MG63 (cell line): ENCODE data around the gene C16orf87. TPM values are rescaled to one million over a fixed set of nuclear protein-coding genes. Genes with fewer than 3 reads are reported as not detected.
A peak's percentile ranks its signal among the peaks of the same experiment; 100 is the strongest.
"Not testable (repeated sequence)": the region's sequence is repeated elsewhere in the genome, so short reads cannot be mapped to it uniquely, and the experiment has no call there.

Experiments
- DNase-seq: peaks from one replicate; pipeline ENCODE4 v3.0.0-alpha.2; 2020
- H3K27me3 ChIP-seq: fragments of 250-450 bp; sonication (Bioruptor Pico); 2 replicates; pipeline ENCODE4 v1.5.1; 2020; ENCODE audit warnings: mild to moderate bottlenecking, moderate library complexity
- H3K36me3 ChIP-seq: fragments of 250-450 bp; sonication (Bioruptor Pico); 2 replicates; pipeline ENCODE4 v1.5.1; 2020; ENCODE audit warnings: mild to moderate bottlenecking, moderate library complexity
- H3K4me3 ChIP-seq: fragments of 250-450 bp; sonication (Bioruptor Pico); 2 replicates; pipeline ENCODE4 v1.5.1; 2020; ENCODE audit warnings: mild to moderate bottlenecking, moderate library complexity
- H3K9me3 ChIP-seq: fragments of 250-450 bp; sonication (Bioruptor Pico); 2 replicates; pipeline ENCODE4 v1.5.1; 2020; ENCODE audit warnings: mild to moderate bottlenecking, moderate library complexity
- total RNA-seq: library from RNA; depleted of rRNA; stranded (reverse); fragments of >200 nt; shearing (Covaris generic); gene quantifications from 2 replicates; pipeline ENCODE4 v1.2.3, GENCODE V29; 2014; ENCODE audit warnings: low replicate concordance

C16orf87 gene
- total RNA-seq, 1 experiment from 2014 or later = 13.6 TPM

DNA sequence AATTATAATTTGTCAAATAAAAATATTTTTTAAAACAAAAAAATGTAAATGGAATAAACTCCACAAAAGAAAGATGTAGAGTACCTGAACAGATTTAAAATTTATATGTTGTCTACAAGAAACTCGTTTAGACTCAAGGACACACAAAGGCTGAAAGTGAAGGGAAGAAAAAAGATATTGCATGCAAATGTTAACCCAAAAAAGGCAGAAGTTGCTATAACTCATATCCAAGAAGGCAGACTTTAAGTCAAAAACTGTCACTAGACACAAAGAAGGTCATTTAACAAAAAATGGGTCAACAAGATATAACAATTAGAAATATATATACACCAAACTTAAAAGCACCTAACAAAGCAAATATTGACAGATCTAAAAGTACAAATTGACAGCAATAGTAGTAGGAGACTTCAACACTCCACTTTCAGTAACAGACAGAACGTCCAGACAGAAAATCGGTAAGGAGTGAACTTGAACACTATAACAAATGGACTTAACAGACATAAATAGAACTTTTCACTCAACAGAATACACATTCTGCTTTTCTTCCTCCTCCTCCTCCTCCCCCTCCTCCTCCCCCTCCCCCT, 42.0 kb downstream of the C16orf87 start:
- no peak overlapping the region for H3K4me3 ChIP-seq
- no peaks in the 10 kb centered on the region for H3K36me3 ChIP-seq
- peaks cover 6% of the 10 kb centered on the region for H3K9me3 ChIP-seq
- no peaks in the 10 kb centered on the region for H3K27me3 ChIP-seq
- no peak for DNase-seq

DNA sequence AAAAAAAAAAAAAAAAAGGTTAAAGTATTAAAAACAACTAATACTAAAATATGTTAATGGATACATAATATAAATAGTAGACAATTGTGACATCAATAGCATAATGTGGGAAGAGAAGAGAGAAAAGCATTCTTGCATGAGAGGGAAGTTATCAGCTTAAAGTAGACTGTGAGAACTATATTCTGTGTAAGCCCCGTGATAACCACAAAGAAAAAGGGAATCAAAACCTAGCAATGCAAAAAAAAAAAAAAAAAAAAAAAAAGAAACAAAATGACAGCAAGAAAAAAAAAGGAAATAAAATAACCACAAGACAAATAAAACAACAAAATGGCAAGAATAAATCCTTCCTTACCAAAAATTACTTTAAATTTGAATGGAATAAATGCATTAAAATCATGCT, 43.1 kb downstream of the C16orf87 start:
- Histone ChIP-seq H3K9me3 (peaks cover 3% of the 10 kb centered on the region; the same call in 1 of the 2 replicates), H3K27me3 (no peaks in the 10 kb centered on the region), H3K36me3 (no peaks in the 10 kb centered on the region), H3K4me3 (no peak overlapping the region)
- no peak for DNase-seq

DNA sequence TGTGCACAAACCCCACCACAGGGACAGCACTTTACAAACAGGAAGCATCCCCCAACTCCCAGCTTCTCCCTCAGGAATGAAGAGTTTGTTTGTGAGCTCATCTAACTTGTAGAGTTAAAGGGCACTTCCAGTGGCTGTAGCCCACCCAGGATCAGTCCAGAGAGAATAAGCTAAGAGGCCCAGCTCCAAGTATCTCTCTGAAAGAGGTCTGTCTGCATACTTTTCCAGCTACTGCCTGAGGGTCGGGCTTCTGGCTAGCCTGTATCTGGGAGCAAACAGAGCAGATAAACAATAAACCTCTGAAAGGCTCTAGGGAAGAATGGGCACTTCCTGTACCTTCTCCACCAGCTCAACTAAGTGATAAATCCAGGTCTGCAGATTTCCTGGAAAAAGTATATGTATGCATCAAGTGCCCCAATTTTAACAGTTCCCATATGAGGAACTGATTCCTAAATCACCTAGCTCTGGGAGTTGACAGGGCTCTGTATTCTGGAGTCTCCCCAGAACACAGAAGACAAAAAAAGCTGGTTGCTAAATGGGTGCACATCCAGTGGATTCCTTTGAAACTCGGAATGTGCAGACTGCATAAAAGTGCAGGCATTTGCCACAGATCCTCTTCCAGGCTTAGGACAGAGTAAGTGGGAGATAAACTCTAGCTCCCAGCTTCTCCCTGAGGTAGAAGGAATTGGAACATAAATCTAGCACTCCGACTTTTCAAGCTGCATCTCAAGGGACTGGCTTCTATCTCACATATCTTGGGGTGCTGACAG, 45.7 kb downstream of the C16orf87 start:
- Histone ChIP-seq H3K36me3 (no peaks in the 10 kb centered on the region), H3K4me3 (no peak overlapping the region), H3K9me3 (peaks cover 3% of the 10 kb centered on the region; the same call in 1 of the 2 replicates), H3K27me3 (no peaks in the 10 kb centered on the region)
- DNase-seq = no peak

DNA sequence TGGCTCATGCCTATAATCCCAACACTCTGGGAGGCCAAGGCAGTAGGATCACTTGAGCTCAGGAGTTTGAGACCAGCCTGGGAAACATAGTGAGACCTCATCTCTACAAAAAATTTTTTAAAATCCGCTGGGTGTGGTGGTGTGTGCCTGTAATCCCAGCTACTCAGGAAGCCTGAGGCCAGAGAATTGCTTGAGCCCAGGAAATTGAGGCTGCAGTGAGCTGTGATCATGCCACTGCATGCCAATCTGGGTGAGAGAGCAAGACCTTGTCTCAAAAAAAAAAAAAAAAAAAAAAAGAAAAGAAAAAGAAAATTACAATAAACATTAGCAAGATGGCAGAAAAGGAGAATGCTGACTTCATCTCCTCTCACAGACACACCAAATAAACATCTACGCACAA, 46.4 kb downstream of the C16orf87 start:
- H3K9me3 ChIP-seq, H3K36me3 ChIP-seq, H3K4me3 ChIP-seq, H3K27me3 ChIP-seq, DNase-seq: not testable (repeated sequence)

DNA sequence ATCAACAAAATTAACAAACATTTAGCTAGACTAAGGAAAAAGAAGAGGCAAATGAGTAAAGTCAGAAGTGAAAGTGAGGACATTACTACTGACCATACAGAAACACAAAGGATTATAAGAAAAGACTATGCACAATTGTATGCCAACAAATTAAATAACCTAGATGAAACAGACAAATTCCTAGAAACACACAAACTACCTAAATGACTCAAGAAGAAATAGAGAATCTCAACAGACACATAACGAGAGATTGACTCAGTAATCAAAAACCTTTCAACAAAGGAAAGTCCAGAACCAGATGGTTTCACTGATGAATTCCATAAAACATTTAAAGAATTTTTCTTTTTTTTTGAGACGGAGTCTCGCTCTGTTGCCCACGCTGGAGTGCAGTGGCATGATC, 47.2 kb downstream of the C16orf87 start:
- H3K36me3 ChIP-seq = no peaks in the 10 kb centered on the region
- no peak for DNase-seq
- peaks cover 1% of the 10 kb centered on the region; the same call in 1 of the 2 replicates for H3K9me3 ChIP-seq
- H3K4me3 ChIP-seq = no peak overlapping the region
- no peaks in the 10 kb centered on the region for H3K27me3 ChIP-seq

DNA sequence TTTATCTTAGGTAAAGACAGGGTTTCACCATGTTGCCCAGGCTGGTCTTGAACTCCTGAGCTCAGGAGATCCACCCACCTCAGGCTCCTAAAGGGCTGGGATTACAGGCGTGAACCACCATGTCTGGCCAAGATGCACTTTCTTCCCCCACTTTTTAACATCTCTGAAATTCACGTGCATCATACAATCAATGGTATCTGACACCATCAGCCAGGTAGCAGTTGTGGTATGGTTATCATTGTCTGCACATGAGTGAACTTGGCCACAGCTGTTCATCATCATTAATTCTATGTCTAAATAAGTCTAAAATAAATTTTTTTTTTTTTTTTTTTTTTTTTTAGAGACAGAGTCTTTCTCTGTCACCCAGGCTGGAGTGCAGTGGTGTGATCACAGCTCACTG, 48.7 kb downstream of the C16orf87 start:
- no peaks in the 10 kb centered on the region for H3K27me3 ChIP-seq
- no peak overlapping the region for H3K4me3 ChIP-seq
- H3K36me3 ChIP-seq = no peaks in the 10 kb centered on the region
- H3K9me3 ChIP-seq = no peaks in the 10 kb centered on the region
- DNase-seq = no peak

DNA sequence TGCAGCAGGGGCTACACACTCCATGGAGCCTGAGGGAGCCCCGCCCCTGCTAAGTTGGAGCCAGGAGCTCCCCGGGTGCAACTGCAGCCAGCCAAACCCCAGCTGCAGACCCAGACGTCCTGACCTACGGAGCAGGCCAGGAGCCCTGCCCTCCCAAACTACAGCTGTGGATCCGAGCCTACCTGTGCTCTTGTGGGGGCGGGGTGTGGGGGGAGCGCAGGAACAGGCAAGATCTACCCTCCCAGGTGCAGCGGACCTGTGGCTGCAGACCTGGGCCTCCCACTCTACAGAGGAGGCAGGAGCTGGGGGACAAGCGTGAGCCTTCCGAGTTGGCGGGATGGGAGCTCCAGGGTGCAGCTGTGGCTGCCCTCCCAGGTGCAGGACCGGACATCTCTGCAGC, 53.2 kb downstream of the C16orf87 start:
- H3K36me3 ChIP-seq = no peaks in the 10 kb centered on the region
- no peak overlapping the region for H3K4me3 ChIP-seq
- DNase-seq = no peak
- H3K9me3 ChIP-seq = no peaks in the 10 kb centered on the region
- H3K27me3 ChIP-seq = no peaks in the 10 kb centered on the region

DNA sequence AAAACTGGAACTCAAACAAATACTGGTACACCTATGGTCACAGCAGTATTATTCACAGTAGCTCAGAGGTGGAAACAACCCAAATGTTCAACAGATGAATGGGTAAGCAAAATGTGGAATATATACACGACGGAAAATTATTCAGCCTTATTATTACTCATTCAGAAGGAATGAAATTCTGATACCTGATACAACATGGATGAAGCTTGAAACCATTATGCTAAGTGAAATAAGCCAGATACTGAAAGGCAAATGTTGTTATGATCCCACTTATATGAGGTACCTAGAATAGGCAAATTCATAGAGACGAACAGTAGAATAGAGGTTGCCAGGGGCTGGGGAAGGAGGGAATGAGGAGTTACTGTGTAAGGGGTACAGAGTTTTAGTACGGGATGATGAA, 55.8 kb downstream of the C16orf87 start:
- DNase-seq = no peak
- Histone ChIP-seq H3K4me3 (no peak overlapping the region), H3K27me3 (no peaks in the 10 kb centered on the region), H3K36me3 (no peaks in the 10 kb centered on the region), H3K9me3 (no peaks in the 10 kb centered on the region)

DNA sequence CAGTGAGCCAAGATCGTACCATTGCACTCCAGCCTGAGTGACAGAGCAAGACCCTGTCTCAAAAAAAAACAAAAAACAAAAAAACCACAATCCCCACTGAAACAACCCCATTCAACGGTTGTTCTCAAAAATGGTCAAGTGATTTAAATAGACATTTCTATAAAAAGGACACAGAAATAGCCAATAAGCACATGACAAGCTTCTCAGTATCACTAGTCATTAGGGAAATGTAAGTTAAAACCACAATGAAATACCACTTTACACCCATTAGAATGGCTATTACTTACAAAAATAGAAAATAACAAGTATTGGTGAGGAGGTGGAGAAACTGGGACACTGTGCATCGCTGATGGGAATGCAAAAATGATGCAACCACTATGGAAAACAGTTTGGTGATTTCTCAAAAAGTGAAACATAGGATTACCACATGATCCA, 56.2 kb downstream of the C16orf87 start:
- Histone ChIP-seq H3K27me3 (no peaks in the 10 kb centered on the region), H3K9me3 (no peaks in the 10 kb centered on the region), H3K4me3 (no peak overlapping the region), H3K36me3 (no peaks in the 10 kb centered on the region)
- DNase-seq = no peak

DNA sequence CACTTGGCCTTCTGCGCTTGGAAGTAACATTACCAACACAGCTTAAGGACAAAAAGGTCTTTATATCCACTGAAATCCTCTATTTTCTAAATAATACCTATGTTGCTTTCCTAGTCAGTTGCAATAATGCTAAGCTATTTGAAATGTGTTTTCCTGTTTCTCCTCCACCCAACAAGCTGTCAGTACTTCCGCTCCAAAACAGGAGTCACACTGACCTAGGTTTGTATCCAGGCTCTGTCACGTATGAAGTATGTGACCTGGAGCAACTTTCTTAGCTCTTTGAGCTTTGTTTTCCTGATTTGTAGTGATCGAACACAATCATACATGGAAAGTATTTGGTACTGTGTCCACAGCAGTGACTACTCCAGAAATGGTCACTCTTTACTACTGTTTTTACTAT, 58.5 kb downstream of the C16orf87 start:
- Histone ChIP-seq H3K36me3 (no peaks in the 10 kb centered on the region), H3K9me3 (no peaks in the 10 kb centered on the region), H3K4me3 (no peak overlapping the region), H3K27me3 (no peaks in the 10 kb centered on the region)
- DNase-seq = no peak

DNA sequence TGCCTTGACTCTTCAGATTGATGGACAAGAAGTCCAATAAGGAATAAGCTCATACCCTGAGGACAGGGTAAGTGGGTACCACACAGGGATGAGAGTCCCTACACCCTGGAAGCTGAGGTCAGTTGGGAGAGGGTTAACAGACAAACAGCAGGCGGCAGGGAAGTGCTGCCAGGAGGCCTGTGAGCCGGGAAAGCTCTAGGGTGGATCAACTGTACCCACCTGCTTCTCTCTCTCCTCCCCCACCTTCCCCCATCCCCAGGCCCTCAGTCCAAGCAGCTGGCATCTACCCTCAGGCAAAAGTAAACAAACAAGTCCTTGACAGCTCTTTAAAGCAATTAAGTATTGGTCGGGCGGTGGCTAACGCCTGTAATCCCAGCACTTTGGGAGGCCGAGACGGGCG, 62.2 kb downstream of the C16orf87 start:
- no peak for DNase-seq
- no peak overlapping the region for H3K4me3 ChIP-seq
- H3K27me3 ChIP-seq = no peaks in the 10 kb centered on the region
- H3K36me3 ChIP-seq = no peaks in the 10 kb centered on the region
- H3K9me3 ChIP-seq = no peaks in the 10 kb centered on the region

DNA sequence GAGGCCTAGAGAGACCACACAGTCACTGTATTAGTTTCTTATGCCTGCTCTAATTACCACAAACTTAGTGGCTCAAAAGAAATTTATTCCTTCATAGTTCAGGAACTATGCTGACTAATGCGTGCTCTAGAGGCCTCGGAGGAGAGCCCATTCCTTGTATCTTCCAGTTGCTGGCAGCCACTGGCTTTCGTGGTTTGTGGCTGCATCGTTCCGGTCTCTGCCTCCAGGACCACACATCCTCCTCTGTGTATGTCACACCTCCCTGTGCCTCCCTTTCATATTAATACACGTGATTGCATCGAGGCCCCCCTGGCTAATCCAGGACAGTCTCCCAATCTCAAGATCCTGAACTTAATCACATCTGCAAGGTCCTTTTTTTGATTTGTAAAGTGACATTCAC, 65.9 kb downstream of the C16orf87 start:
- Histone ChIP-seq H3K4me3 (no peak overlapping the region), H3K27me3 (no peaks in the 10 kb centered on the region), H3K9me3 (no peaks in the 10 kb centered on the region), H3K36me3 (no peaks in the 10 kb centered on the region)
- peak; percentile 59 for DNase-seq

DNA sequence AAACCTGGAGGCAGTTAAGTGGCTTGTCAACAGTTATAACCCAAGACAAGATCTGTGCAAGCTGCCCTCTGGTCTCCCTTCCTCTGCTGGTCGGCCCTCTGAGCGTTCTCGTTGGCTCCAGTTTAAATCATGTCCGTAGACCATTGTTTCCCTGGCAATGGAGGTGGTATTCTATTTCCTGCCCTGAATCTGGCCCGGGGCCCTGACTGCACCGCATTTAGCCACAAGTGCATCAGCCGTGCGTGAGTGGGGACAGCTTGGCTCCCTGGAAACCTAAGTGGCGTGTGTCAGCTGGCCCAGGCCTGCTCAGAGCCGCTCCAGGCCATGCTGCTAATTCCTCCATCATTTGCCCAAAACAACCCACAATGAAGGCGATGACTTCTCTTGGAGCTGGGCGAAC, 67.8 kb downstream of the C16orf87 start:
- H3K36me3 ChIP-seq = no peaks in the 10 kb centered on the region
- DNase-seq = peak; percentile 11
- H3K9me3 ChIP-seq = no peaks in the 10 kb centered on the region
- H3K4me3 ChIP-seq = no peak overlapping the region
- no peaks in the 10 kb centered on the region for H3K27me3 ChIP-seq

DNA sequence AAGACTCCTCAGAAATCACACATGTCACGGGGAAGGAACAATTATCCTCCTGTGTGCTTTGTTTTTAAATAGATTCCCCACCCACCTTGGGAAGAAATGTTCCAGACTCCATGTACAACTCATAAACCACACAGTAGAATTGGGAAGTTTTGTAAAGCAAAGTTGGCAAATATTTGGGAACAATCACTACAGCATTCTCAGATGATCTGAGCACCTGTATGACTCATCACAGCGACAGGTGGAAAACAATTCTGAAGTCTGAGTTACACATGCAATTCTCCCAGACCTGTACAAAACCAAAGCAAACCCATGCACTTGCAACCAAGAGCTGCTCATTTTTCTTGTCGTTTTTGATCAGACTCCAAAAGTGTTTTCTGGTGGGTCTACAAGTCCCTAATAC, 68.4 kb downstream of the C16orf87 start:
- DNase-seq = no peak
- H3K4me3 ChIP-seq = no peak overlapping the region
- H3K36me3 ChIP-seq = no peaks in the 10 kb centered on the region
- no peaks in the 10 kb centered on the region for H3K9me3 ChIP-seq
- no peaks in the 10 kb centered on the region for H3K27me3 ChIP-seq

DNA sequence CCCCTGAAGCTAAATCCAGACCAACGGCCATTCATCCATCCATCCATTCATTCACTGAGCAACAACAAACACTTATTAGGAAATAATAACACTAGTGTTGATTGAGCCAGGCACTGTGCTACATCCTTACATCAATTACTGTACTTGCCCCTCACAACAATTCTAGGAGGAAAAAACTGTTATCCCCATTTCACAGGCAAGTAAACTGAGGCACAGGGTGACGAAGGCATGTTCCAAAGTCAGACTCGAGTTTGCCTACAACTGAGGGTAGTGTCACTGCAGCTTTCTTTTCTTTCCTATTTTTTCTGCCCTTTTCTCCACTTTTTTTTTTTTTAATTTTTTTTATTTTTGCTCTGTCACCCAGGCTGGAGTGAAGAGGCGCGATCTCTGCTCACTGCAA, 71.7 kb downstream of the C16orf87 start:
- Histone ChIP-seq H3K4me3 (no peak overlapping the region), H3K9me3 (no peaks in the 10 kb centered on the region), H3K36me3 (no peaks in the 10 kb centered on the region), H3K27me3 (no peaks in the 10 kb centered on the region)
- DNase-seq = no peak

DNA sequence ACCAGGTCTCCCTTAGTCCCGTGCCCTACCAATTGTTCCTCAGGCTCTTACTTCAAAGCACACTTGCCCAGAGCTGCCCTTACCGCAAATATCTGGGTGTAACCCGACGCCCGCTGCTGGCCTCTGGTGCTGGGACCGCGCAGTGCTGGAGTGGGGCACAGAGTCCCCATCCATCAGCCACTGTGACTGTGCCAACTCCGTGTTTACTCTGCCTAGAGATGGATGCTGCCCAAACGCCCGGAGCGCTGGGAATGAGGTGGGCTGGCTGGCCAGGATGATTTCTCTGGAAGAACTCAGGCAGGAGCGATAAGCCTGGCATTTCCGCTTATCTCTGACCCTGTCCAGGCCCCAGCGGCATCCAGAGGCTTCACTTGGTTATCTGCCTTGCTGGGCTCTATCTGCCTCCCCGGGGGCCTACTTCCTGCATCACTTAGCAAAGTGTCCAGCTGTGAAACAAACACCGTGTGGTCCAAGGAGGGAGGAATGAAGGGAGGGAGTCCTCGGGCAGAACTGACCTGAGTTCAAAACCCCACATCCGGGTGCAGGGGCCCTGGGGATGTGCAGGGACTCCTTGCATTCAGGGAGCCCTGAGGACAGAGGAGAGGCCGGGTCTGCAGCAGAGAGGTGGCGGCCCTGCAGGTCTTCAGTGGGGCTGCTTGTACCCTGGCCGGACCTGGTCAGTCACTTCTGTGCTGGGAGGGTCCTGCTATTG, 73.5 kb downstream of the C16orf87 start:
- DNase-seq = no peak
- H3K4me3 ChIP-seq = no peak overlapping the region
- H3K27me3 ChIP-seq = no peaks in the 10 kb centered on the region
- no peaks in the 10 kb centered on the region for H3K36me3 ChIP-seq
- no peaks in the 10 kb centered on the region for H3K9me3 ChIP-seq

DNA sequence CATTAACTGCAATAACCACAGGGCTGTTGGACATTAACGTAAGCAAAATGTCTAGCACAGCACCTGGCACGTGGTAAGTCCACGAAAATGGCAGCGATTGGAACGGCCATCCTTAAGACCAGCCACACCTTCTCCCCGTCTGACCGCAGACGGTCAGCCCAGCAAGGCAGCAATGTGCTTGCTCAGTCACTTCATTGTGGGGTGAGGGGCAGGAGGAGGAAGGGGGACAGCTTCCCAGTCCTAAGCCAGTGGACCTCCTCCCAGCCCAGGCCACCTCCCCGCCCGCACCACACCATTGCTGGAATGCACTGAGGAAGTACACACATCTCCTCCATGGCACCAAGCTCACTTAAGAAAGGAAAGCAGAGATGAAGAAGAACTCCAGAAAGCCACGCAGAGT, 74.2 kb downstream of the C16orf87 start:
- DNase-seq = no peak
- Histone ChIP-seq H3K4me3 (no peak overlapping the region), H3K27me3 (no peaks in the 10 kb centered on the region), H3K9me3 (no peaks in the 10 kb centered on the region), H3K36me3 (no peaks in the 10 kb centered on the region)

DNA sequence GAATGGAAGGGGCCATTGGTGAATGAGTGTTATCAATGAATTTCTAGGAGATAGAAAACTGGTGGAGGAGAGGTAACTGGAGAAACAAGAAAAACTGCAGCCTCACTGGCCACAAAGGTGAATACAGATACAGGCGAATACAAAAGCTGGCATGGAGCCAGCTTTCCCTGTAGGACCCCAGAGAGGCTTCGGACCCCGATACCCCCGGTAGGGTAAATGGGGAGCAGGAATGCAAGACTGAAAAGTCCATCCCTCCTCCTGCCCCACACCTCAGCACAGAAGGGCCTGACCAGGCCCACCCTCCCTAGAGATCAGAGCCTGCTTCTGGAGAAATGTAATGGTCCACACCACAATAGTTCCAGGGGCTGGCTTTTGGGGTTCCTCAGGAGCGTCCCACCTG, 78.0 kb downstream of the C16orf87 start:
- no peaks in the 10 kb centered on the region for H3K27me3 ChIP-seq
- H3K9me3 ChIP-seq = no peaks in the 10 kb centered on the region
- no peaks in the 10 kb centered on the region for H3K36me3 ChIP-seq
- DNase-seq = no peak
- no peak overlapping the region for H3K4me3 ChIP-seq
